Measurements from ENCODE around the gene ZDHHC17.
"Not testable (repeated sequence)": the region's sequence is repeated elsewhere in the genome, so short reads cannot be mapped to it uniquely, and the experiment has no call there.

The ZDHHC17 gene

DNA sequence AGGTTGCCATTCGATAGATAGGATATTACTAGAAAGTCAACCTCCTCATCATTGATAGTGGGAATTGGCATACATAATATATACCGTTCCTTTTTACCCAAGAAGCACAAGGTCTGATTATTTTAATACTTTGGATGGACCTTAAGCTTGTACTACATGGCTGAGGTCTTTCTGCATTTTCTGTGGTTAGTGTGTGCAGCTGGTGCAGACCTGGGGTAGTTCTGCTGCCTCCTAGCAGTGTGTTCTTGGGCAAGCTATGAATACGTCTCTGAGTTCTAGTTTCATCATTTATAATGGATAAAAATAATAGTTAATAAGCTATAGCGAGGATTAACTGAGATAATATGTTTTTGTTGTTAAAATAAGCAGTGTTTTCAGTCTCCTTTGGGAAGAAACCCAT, 2.2 kb downstream of the ZDHHC17 start:
- DNase-seq = no peak

DNA sequence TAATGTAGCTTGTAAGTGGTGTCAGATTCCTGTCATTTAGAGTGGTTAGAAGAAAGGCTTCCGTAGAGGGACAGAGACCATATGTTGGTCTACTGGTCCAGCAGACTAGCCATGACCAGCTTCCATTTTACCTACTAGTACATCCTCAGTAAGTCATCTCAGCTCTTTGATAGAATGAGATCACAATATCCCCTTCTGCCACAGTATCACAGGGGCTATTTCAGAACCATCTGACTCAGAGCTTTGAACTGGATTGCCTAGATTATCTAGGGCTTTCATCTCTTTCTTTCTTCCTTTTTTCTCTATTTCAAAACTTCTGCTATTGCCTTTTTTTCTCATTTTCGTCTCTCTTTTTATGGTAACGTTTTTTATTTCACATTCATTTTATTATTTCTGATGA, 4.7 kb downstream of the ZDHHC17 start:
- DNase-seq = no peak

DNA sequence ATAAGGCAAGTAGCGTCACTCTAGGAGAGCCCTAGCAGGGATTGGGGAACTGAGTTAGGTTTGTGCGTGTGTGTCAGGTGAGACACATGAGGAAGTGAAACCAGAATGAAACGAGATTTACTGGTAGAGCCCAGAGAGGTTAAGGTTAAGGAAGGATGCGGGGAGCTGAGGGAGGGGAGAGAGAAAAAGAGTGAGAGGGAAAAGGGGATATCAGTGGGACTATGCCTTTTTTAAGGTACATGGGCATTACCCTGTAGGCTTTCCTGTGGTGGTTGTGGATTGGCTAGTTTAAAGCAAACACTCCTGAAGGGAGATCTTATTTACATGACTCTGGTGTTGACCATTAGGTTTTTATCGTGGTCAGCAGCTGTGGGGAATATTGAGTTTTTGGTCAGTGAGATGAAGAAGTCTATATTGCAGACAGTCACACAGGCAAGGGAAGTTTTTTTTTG, 13.9 kb downstream of the ZDHHC17 start:
- DNase-seq = peak; percentile 5

DNA sequence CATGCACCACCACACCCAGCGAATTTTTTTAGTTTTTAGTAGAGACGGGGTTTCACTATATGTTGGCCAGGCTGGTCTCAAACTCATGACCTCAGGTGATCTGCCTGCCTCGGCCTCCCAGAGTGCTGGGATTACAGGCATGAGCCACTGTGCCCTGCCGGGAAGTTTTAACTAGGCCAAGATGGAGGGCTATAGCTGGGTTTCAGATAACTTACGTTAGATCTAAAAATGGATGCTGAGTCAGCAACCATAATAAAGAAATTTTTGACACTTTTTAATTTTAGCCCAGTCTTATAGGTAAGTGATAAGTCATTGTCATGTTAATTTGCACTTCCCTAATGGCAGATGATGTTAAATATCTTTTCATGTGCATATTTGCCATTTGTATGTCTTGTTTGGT, 14.4 kb downstream of the ZDHHC17 start:
- no peak for DNase-seq

DNA sequence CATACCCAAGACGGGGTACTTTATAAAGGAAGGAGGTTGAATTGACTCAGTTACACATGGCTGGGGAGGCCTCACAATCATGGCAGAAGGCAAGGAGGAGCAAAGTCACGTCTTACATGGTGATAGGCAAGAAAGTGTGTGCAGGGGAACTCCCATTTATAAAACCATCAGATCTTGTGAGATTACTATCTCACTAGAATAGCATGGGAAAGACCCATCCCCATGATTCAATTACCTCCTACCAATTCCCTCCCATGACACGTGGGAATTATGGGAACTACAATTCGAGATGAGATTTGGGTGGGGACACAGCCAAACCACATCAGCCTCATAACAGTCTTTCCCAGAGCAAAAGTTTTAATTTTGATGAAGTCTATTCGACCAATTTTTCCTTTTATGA, 15.4 kb downstream of the ZDHHC17 start:
- not testable (repeated sequence) for DNase-seq

DNA sequence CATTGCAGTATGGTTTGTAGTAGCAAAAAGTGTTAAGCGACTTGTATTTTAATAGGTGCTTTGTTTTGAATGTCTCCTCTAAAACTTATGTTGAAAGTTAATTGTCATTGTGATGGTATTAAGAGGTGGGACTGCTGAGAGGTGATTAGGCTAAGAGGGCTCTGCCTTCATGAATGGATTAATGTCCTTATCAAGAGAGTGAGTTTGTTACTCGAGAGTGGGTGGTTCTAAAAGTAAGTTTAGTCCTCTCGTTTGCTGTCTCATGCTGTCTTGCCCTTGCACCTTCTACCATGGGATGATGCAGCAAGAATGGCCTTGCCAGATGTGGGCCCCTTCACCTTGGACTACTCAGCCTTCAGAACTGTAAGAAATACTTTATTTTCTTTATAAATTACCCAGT, 17.4 kb downstream of the ZDHHC17 start:
- no peak for DNase-seq

DNA sequence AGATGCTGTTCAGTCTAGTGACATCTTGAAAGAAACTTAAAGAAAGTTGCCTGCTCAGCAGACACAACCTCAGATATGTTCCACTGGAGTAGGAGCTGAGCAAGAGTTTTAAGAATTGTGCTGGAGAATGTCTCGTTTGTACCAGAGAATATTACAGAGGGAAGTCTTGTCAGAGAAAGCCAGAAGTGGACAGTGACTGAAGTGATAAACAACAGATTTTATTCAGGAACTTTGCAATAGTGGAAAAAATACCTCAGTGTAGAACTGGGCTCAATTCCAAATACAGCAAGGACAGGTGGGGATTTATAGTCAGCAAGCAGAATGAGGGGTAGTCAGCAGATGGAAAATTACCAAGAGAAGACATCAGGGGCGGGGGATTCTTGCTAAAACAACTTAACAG, 18.6 kb downstream of the ZDHHC17 start:
- no peak for DNase-seq

DNA sequence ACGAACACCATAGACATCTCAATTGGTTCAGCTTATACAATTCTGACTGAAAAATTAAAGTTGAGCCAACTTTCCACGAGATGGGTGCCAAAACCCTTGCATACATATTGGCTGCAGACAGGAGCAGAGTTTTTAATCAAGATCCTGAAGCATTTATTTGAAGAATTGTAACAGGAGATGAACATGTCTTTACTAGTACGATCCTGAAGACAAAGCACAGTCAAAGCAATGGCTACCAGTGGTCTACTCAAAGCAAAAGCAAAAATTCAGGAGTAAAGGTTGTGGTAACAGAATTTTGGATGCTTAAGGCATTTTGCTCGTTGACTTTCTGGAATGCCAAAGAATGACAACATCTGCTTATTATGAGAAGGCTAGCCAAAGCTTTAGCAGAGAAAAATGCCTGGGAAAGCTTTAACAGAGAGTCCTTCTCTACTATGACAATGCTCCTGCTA, 20.7 kb downstream of the ZDHHC17 start:
- DNase-seq = no peak

DNA sequence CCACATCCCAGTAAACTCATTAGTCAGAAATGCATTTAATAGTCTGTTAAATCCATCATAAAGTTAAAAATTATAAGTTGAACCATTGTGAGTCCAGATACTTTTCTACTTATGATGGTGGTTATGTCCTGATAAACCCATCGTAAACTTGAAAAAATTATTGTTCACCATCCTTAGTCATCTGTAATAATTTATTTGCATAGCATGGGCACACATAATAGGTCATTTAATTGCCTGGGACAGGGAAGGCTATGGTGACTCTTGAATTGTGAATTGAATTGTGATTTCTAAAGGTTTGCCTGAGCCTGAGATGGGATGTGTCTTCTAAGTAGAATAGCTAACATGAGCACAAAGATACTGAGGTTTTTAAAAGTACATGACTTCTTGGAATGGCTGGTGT, 21.5 kb downstream of the ZDHHC17 start:
- no peak for DNase-seq

DNA sequence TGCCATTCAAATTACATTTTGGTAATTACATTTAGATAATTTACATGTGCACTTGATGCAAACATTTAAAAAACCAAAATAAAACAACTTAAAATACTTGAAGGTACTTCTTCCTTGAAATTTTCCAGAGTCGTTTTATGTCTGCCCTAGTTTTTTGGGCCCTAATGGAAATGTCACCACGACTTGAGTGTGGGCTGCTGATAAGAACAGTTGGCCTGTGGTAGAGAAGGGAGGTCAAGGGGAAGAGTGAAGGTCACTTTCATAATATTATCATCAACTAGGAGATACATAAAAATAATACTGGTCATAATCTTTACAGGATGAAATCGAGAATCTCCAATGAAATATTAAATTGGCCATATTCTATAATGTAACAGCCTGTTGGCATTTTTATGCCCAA, 23.1 kb downstream of the ZDHHC17 start:
- DNase-seq = no peak

DNA sequence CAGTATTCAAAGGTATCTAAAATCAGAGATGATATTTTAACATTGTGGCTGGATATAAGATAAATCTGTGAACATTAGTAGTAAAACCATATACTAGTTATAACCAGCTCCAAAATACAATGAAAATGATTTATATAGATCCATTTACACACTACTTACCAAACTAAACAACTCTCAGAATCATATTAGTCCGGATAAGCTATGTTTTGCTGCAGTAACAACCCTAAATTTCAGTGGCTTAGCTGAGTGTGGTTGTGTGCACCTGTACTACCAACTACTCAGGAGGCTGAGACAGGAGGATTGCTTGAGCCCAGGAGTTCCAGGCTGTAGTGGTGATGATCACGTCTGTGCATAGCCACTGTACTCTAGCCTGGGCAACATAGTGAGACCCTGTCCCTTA, 23.8 kb downstream of the ZDHHC17 start:
- DNase-seq = no peak

DNA sequence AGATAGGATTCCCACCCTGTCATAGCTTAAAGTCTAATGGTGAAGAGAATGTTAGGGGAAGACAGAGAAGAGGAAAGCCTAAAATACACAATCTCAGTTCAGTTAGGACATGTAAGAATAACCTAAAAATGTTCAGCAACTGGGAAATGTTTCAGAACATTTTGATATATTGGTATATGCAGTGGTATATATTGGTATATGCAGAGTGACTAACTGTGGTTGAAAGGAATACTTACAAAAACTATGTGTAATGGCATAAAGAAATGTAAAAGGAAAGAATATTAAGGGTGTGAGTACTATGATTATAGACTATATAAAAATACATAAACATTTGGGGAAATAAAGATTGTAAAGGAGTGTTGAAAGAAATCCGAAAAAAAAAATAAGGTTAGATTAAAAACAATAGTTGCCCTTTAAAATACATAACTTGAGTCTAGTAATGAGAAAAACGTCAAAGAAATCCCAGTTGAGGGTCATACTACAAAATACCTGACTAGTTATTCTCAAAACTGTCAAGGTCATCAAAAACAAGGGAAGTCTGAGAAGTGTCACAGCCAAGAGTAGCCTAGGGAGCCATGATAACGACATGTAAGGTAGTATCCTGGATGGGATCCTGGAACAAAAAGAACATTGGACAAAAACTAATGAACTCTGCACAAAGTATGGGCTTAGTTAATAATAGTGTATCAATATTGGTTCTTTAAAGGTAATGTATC, 25.6 kb downstream of the ZDHHC17 start:
- no peak for DNase-seq

DNA sequence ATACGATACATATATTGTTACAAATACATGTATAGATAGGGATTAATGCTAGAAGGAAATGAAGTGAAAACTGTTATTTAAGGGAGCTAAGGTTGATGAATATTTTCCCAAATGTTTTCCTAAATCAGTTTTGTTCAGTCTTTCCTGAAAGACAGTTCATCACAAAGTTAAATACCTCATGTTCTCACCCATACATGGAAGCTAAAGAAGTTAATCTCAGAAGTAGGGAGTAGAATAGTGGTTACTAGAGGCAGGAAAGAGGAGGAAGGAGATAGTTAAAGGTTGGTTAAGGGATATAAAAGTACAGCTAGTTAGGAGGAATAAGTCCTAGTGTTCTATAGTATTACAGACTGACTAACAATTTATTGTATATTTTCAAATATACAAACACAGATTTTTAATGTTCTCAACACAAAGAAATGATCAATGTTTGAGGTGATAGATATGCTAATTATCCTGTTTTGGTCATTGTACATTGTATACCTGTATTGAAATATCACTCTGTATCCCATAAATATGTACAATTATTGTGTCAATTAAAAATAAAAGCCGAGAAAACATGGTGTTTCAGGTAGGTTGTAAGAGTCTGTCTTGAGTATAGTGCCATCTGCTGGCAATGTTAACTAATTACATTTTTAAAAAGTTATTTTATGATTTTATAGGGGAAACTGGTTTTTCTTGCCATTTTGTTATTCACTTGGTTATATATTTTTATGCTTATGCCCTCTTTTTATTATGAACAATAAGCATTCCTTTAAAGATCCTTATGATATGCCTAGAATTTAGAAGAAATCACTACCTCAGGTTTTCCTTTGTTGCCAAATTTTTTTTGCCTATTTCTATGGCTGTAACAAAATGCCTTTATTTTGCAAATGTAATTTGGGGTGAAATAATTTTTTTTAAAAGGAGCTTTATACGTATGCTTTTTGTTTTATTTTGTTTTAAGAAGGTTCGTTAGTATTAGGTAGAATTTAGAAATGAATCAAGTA, 26.9 kb downstream of the ZDHHC17 start:
- DNase-seq = peak; percentile 58

DNA sequence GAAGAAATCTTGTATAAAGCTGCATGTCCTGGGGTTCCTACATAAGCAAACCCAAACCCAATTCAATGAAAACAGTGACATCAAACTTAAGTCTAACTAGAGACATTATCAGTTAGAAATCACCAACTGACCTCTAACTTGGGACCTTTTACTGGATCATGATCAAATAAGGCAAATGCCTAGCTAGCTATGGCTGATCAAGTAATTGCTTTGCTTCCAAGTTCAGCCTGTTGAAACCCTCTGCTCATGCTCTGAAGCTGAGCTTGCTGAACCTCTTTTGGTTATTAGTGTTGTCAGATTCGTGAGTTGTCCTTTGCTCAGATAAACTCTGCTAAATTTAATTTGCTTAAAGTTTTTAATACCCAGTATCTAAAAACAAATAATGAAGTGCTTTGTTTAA, 28.9 kb downstream of the ZDHHC17 start:
- no peak for DNase-seq

DNA sequence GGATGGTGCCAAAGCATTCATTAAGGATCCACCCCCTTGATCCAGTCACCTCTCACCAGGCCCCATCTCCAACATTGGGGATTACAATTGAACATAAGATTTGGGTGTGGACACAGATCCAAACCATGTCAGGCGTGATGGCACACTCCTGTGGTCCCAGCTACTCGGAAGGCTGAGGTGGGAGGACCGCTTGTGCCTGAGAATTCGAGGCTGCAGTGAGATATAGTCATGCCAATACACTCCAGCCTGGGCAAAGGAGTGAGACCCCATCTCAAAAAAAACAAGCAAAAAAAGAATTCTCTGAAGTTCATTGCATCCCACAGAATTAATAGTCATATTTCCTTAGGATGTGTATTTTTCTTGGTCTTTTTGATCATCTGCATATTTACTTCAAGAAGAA, 34.9 kb downstream of the ZDHHC17 start:
- no peak for DNase-seq

DNA sequence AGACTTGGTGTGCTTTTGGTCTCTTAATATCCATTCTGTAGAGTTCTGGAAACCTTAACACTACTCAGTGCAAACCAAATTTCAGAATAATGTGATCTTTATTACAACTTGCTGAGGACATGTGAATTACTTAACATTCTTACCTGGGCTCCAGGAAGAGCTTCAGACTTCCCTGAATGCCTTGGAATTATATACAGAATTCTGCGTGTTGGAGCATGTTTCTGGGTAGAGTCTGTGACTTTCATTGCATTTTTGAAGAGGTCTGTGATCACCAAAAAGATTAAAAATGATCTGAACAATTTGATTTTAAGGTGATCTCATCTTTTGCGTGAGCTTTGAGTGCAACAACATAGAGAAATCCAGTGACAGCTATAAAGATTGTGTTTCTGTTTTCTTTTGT, 35.4 kb downstream of the ZDHHC17 start:
- DNase-seq = no peak

DNA sequence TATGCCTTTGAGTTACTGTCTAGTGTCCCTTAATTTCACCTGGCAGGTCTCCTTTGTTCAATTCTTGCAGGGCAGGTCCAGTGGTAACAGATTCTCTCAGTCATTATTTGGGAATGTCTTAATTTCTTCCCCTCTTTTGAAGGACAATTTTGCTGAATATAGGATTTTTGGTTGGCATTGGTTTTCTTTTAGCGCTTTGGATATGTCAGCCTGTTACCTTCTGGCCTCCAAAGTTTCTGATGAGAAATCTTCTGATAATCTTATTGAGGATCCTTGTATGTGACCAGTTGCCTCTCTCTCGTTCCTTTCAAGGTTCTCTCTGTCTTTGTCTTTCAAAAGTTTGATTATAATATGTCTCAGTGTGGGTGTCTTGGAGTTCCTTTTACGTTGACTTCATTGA, 38.1 kb downstream of the ZDHHC17 start:
- no peak for DNase-seq

DNA sequence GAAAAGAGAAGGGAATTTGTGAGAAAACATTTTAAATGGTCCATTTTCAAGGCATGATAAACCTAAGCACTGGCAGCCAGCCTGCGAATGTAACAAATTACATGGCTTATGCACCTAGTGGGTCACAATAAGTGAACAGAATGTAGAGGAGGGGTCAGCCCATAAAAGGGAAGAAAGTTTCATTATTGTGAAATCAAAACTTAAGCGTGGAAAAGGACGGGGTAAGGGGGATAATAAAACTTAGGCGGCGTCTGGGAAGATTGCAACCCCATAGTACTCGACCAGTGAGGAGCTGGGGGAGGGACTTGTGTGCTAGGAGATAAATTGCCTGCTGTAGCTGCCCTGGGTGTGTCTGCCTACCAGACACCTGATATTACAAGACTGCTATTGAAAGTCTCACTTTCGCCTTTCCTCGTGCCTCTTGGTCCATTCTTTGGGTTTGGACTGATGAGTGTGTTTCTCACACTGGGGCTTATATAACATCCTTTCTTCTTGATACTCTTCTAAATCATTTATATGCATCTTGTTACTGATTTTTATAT, 40.6 kb downstream of the ZDHHC17 start:
- no peak for DNase-seq

DNA sequence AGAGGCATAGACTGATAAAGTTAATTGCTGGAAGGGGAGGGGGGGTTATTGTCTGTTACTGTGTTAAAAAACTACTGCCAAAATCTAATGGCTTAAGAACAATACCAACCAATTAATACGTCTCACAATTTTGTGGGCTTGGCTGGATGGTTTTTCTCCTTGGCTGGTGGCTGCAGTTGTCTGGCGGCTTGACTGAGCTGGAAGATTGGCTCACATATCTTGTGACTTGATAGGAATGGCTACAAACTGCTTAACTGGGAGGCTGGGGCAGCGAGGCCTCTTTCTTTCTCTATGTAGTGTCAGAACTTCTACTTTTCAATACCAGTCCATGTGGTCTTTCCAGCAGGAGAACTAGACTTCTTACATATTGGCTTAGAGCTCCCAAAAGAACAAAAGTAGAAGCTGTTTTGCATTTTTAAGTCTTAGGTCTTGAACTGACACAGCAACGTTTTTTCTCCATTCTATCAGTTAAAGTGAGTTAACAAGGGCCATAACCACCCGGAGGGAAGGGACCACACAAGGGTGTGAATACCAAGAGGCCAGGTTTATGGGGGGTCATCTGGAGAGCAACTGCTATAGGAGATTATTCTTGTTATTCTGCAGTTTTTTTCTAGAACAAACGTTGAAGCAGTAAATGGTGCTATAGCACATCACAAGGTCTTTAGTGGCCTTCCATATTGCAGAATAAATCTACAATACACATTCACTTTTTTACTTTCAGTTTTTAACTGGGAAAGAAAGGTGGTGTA, 46.9 kb downstream of the ZDHHC17 start:
- DNase-seq = no peak

DNA sequence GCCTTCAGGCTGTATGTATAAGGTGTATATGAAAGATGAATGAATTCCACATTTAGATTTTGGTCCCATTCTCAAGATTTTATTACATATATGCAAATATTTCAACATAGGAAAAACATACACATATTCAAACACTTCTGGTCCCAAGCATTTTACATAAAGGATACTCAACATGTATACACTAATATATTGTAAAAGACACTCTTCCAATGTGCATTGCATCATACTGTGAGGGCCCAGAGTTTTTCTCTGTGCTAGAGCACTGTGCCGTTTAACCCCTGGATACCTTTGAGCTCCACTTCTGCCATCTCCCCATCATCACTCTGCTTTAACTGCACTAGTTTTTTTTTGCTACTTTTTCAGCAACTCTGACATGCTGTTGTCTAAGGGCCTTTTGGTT, 48.1 kb downstream of the ZDHHC17 start:
- DNase-seq = no peak

DNA sequence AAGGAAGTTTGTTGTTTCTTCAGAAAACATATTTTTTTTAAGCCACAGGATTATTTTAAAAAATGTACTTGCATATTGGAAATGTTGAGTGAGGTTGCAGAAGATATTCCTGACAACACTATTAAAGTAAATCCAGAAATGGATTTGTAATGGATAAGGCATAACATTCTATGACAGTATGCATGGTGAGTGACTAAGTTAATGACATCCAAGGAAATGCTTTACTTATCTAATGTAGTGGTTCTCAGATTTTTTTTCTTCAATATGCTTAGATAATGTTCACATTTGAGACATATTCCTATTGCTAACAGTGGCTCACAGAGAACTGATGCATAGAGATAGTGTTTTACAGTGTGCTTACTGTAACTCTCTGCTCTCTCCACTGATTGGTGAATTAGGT, 49.4 kb downstream of the ZDHHC17 start:
- no peak for DNase-seq

DNA sequence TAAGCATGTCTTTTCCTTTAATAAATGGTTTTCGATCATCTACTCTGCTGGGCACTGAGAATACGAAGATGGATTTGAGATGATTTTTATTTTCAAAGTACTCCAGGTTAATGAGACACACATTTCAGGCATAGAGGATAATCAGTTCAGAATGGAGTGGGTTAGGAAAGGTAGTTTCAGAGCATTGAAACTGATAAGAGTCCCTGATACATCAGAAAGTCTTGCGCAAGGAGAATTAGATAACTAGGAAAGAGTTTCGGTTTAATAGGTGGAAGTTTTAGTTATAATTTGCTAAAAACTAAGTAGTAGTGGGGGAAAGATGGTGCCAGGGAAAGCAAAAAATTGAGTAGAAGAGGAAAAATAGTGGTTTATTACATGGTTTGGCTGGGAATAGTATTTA, 50.1 kb downstream of the ZDHHC17 start:
- no peak for DNase-seq

DNA sequence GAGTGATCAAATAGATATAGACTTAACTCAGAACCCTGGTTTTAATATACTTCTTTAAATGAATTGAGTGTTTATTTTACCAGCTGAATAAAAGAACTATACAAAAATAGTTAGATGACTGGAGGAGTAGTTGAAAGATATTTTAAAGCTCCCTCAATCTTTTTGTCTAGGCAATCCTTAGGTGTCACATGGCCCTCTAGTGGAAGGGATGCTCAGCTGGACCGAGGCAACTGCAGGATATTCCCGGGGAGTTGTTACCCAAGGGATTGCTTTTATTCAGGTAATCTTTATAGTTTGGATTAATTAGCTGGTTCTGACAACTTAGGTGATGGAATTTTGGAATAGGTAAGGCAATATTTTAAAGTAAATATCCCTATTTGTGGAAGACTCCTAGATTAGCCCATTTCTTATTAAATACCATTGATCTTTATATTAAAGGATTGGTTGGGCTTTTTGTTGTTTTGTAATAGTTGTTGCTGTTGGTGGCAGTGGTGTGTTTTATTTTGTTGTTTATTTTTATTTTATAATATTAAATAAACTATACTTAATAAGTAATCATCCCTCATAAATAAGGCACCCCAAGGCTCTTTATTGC, 57.1 kb downstream of the ZDHHC17 start:
- DNase-seq = no peak
